Neuronal stem cell (in vitro differentiated cells): Measurements from ENCODE around the gene CEL.
"Not testable (repeated sequence)": the region's sequence is repeated elsewhere in the genome, so short reads cannot be mapped to it uniquely, and the experiment has no call there.

Source experiments
- DNase-seq: peaks from one replicate; pipeline ENCODE4 v3.0.0-alpha.2; 2013; ENCODE audit warnings: low spot score
- H2AFZ ChIP-seq: one replicate; pipeline ENCODE4 v1.6.1; 2013; ENCODE audit warnings: mild to moderate bottlenecking, low read length, inconsistent platforms
- H2AK5ac ChIP-seq: 2 replicates; pipeline ENCODE4 v1.6.1; 2013; ENCODE audit warnings: low read depth, mild to moderate bottlenecking, inconsistent platforms, low read length, moderate library complexity, mixed read lengths
- H2BK120ac ChIP-seq: 2 replicates; pipeline ENCODE4 v1.6.1; 2013; ENCODE audit warnings: low read depth, mild to moderate bottlenecking, inconsistent platforms, low read length, moderate library complexity, mixed read lengths
- H2BK12ac ChIP-seq: one replicate; pipeline ENCODE4 v1.6.1; 2013; ENCODE audit warnings: low read length, inconsistent platforms
- H2BK15ac ChIP-seq: 2 replicates; pipeline ENCODE4 v1.6.1; 2013; ENCODE audit warnings: mild to moderate bottlenecking, low read length, inconsistent platforms, mixed read lengths
- H2BK5ac ChIP-seq: one replicate; pipeline ENCODE4 v1.6.1; 2013; ENCODE audit warnings: inconsistent platforms, mild to moderate bottlenecking, low read length, moderate library complexity
- H3K14ac ChIP-seq: one replicate; pipeline ENCODE4 v1.6.1; 2013; ENCODE audit warnings: low read length, inconsistent platforms
- H3K18ac ChIP-seq: 2 replicates; pipeline ENCODE4 v1.6.1; 2013; ENCODE audit warnings: low read length, inconsistent platforms
- H3K23ac ChIP-seq: 2 replicates; pipeline ENCODE4 v1.6.1; 2013; ENCODE audit warnings: low read depth, mild to moderate bottlenecking, mixed read lengths, low read length, inconsistent platforms; ENCODE audit not compliant: poor library complexity
- H3K27ac ChIP-seq: replicated peaks from 3 replicates; pipeline ENCODE4 v1.5.1; 2013; ENCODE audit warnings: low read length, inconsistent platforms
- H3K27me3 ChIP-seq, 3 experiments: 2 replicates each; pipeline ENCODE4 v1.6.1; 2013; ENCODE audit warnings: low read length in 3 of 3, mild to moderate bottlenecking in 2 of 3, inconsistent platforms in 1 of 3, low read depth in 1 of 3, mixed read lengths in 1 of 3, moderate library complexity in 1 of 3; ENCODE audit not compliant: control insufficient read depth in 3 of 3, insufficient read depth in 3 of 3
- H3K36me3 ChIP-seq, 2 donors: replicated peaks in 1 of 2; 2 replicates each; pipeline ENCODE4 v1.6.1; 2013; ENCODE audit warnings: low read length in 2 of 2; ENCODE audit not compliant: control insufficient read depth in 2 of 2, insufficient read depth in 2 of 2
- H3K4ac ChIP-seq: 2 replicates; pipeline ENCODE4 v1.6.1; 2013; ENCODE audit warnings: inconsistent platforms, mild to moderate bottlenecking, low read length, moderate library complexity
- H3K4me1 ChIP-seq, 2 donors: 1 replicate in 1 of 2; 2 replicates in 1 of 2; pipeline ENCODE4 v1.6.1; 2013; ENCODE audit warnings: low read length in 2 of 2, low read depth in 1 of 2; ENCODE audit not compliant: control insufficient read depth in 2 of 2, insufficient read depth in 1 of 2
- H3K4me2 ChIP-seq: one replicate; pipeline ENCODE4 v1.6.1; 2013; ENCODE audit warnings: mild to moderate bottlenecking, low read length, inconsistent platforms; ENCODE audit not compliant: insufficient read depth, poor library complexity, severe bottlenecking
- H3K4me3 ChIP-seq, 2 donors: 2 replicates each; pipeline ENCODE4 v1.5.1; 2013; ENCODE audit warnings: low read length in 2 of 2, mild to moderate bottlenecking in 2 of 2, inconsistent platforms in 1 of 2, moderate library complexity in 1 of 2
- H3K79me1 ChIP-seq: one replicate; pipeline ENCODE4 v1.6.1; 2013; ENCODE audit warnings: low read depth, mild to moderate bottlenecking, inconsistent platforms, low read length, moderate library complexity
- H3K9ac ChIP-seq: one replicate; pipeline ENCODE4 v1.6.1; 2013; ENCODE audit warnings: mild to moderate bottlenecking, low read depth, low read length, inconsistent platforms; ENCODE audit not compliant: poor library complexity
- H3K9me3 ChIP-seq, 2 donors: replicated peaks in 1 of 2; 2 replicates each; pipeline versions ENCODE3 to v1.6.1; 2013; ENCODE audit warnings: low read length in 2 of 2, mild to moderate bottlenecking in 2 of 2, inconsistent platforms in 1 of 2, low read depth in 1 of 2, mixed read lengths in 1 of 2, moderate library complexity in 1 of 2; ENCODE audit not compliant: control insufficient read depth in 2 of 2, insufficient read depth in 1 of 2
- H4K8ac ChIP-seq: one replicate; pipeline ENCODE4 v1.6.1; 2013; ENCODE audit warnings: low read depth, mild to moderate bottlenecking, inconsistent platforms, low read length, moderate library complexity
- H4K91ac ChIP-seq: one replicate; pipeline ENCODE4 v1.6.1; 2013; ENCODE audit warnings: low read length, low read depth, mild to moderate bottlenecking, inconsistent platforms; ENCODE audit not compliant: poor library complexity
- WGBS, 2 donors: extraction: QIAGEN DNeasy Blood & Tissue Kit; methylation state at CpG; one replicate each; pipeline ENCODE4 v1.1.7; 2013; ENCODE audit warnings: missing lambda C conversion rate in 2 of 2, mixed read lengths in 1 of 2; ENCODE audit not compliant: insufficient read length in 2 of 2, insufficient replicate concordance in 1 of 2; ENCODE audit errors: extremely low coverage in 2 of 2; 5-methylcytosine and 5-hydroxymethylcytosine counted together

CEL gene

DNA sequence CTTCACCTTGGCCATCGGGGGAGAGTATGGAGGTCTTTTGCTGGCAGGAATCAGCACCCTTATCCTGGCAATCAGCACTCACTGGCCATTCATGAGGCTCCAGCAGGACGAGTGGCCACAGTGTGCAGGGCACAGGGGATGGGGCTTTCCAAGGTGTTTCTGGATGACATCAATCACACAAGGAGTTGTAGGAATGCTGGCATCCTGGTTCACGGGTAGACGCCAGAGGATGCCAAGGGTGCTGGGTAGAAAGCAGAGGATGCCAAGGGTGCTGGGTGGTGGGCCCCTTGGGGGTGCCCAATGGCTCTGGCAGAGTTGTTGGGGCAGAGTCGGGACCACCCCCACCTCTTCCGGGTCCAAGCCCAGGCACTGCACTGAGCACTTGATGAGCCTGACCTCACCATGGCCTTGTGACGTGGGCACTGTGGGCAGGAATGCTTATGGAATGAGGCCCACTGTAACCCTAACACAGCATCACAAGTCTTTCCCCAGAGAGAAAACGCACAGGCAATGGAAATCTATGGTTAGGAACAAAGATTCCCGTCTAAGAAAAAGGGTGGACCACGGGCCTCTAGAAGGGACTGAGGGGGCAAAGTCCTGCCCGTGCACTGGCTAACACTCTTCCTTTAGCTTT is 29.1 kb downstream of the CEL start:
- Histone ChIP-seq H3K18ac (peak overlapping the region; percentile 48), H2BK5ac (no peak overlapping the region), H3K27ac (no peak overlapping the region), H3K9ac (no peak overlapping the region), H3K9me3 (peaks cover 0 to 12% of the 10 kb centered on the region in 2 donors), H3K4me3 (no peak overlapping the region), H3K14ac (no peak overlapping the region), H2BK120ac (no peak overlapping the region), H3K4ac (no peak overlapping the region), H3K27me3 (no peaks in the 10 kb centered on the region), H3K4me2 (no peak overlapping the region), H2AK5ac (no peak overlapping the region), H3K4me1 (peaks cover 0 to 2% of the 10 kb centered on the region in 2 donors), H2BK15ac (no peak overlapping the region), H3K23ac (no peak overlapping the region), H4K91ac (no peak overlapping the region), H3K79me1 (no peaks in the 10 kb centered on the region), H3K36me3 (peaks cover 0 to 2% of the 10 kb centered on the region in 2 donors), H4K8ac (no peak overlapping the region), H2AFZ (no peak overlapping the region), H2BK12ac (no peak overlapping the region)
- no CpG with 5 or more reads among the region's 11 CpGs for WGBS, 2 donors
- no peak for DNase-seq

DNA sequence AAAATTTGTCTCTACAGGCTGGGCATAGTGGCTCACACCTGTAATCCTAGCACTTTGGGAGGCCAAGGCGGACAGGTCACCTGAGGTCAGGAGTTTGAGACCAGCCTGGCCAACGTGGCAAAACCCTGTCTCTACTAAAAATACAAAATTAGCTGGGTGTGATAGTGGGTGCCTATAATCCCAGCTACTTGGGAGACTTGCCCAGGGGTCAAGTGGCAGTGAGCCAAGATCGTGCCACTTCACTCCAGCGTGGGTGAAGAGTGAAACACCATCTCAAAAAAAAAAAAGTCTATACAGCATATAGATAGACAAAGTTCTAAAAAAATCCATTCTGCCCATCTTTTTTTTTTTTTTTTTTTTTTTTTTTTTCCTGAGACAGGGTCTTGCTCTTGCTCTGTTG is 32.6 kb downstream of the CEL start:
- DNase-seq, H2BK12ac ChIP-seq, H3K4me3 ChIP-seq, H3K18ac ChIP-seq, H3K4me1 ChIP-seq, H3K23ac ChIP-seq, H3K9ac ChIP-seq, H3K4me2 ChIP-seq, H2AFZ ChIP-seq, H3K27me3 ChIP-seq, H3K4ac ChIP-seq, H4K91ac ChIP-seq, H2AK5ac ChIP-seq, H3K79me1 ChIP-seq, H4K8ac ChIP-seq, H2BK120ac ChIP-seq, H3K27ac ChIP-seq, H3K14ac ChIP-seq, H2BK5ac ChIP-seq, H2BK15ac ChIP-seq: not testable (repeated sequence)
- Histone ChIP-seq H3K9me3 (peaks cover 21 to 37% of the 10 kb centered on the region in 2 donors), H3K36me3 (peaks cover 23 to 37% of the 10 kb centered on the region in 2 donors)
- no CpG with 5 or more reads among the region's 4 CpGs for WGBS, 2 donors

DNA sequence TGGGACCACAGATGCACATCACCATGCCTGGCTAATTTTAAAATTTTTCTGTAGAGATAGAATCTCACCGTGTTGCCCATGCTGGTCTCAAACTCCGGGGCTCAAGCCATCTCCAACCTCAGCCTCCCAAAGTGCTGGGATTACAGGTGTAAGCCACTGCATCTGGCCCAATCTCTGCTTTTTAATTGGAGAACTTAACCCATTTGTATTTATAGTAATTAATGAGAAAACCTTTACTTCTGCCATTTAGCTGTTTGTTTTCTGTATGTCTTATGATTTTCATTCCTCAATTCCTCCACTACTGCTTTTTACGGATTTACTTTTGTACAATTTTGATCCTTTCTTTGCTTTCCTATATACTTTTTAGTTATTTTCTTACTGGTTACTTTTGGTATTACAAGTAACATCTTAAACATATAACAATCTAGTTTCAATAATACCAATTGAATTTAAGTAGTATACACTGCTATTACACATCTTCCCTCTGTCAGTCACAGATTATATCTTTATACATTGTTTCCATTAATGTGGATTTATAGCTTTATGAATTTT is 33.1 kb downstream of the CEL start:
- DNase-seq: no peak
- Histone ChIP-seq H4K91ac (no peak overlapping the region), H3K4me1 (peaks cover 0 to 2% of the 10 kb centered on the region in 2 donors), H2BK120ac (no peak overlapping the region), H3K14ac (no peak overlapping the region), H2BK5ac (no peak overlapping the region), H2AFZ (no peak overlapping the region), H3K4me3 (no peak overlapping the region), H3K27me3 (no peaks in the 10 kb centered on the region), H3K36me3 (peaks cover 27 to 42% of the 10 kb centered on the region in 2 donors), H3K79me1 (peaks cover 2% of the 10 kb centered on the region), H2AK5ac (no peak overlapping the region), H2BK12ac (no peak overlapping the region), H3K4me2 (no peak overlapping the region), H3K9me3 (peaks cover 21 to 37% of the 10 kb centered on the region in 2 donors), H3K27ac (no peak overlapping the region), H3K9ac (no peak overlapping the region), H3K18ac (no peak overlapping the region), H3K4ac (no peak overlapping the region), H3K23ac (no peak overlapping the region), H2BK15ac (no peak overlapping the region), H4K8ac (no peak overlapping the region)
- WGBS, 2 donors: no CpG with 5 or more reads among the region's 3 CpGs

DNA sequence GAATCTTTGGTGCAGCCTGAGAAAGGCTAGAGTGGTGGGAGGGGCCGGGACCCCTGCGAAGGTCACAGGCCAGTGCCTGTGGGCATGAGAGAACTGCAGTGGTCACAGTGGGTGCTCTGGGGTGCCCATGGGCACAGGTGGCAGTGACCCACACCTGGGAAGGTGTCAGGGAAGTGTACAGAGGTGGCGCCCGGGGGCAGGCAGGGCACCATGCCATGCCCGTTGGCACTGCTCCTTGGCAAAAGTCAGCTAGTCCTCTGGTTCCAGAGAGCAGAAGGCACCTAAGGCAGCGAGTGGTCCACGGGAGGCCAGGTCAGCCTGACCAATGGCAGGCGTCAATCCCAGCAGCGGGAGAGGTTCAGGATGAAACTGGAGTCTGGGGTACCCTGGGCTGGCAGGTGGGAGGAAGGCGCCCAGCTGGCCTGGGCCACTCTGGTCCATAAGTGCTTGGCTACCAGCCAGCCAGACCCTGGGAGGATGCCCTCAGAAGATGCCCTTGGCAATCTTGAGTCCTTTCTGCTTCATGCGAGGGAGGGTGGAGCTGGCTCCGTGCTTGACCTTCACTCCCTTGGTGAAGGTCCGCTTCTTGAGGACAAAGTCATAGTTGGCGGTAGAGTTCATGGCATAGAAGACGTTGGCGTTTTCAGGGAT is 36.4 kb downstream of the CEL start:
- Histone ChIP-seq H4K8ac (peak overlapping the region; percentile 48), H2BK15ac (no peak overlapping the region), H3K9ac (no peak overlapping the region), H2BK5ac (peak overlapping the region; percentile 13), H3K4me3 (peak overlapping the region in 1 of 2 donors; percentile 32), H2AK5ac (no peak overlapping the region), H3K18ac (no peak overlapping the region), H2BK12ac (no peak overlapping the region), H3K4ac (no peak overlapping the region), H3K9me3 (peaks cover 21 to 37% of the 10 kb centered on the region in 2 donors), H2BK120ac (no peak overlapping the region), H3K27ac (no peak overlapping the region), H3K23ac (peak overlapping the region; percentile 12), H3K27me3 (no peaks in the 10 kb centered on the region), H3K79me1 (peaks cover 5% of the 10 kb centered on the region), H3K14ac (no peak overlapping the region), H3K36me3 (peaks cover 58 to 75% of the 10 kb centered on the region in 2 donors), H3K4me1 (no peaks in the 10 kb centered on the region), H3K4me2 (no peak overlapping the region), H2AFZ (no peak overlapping the region), H4K91ac (no peak overlapping the region)
- DNase-seq: no peak
- no CpG with 5 or more reads among the region's 16 CpGs for WGBS, 2 donors
